RWPE1 (cell line): Measurements from ENCODE around the gene SPAG16.
A peak's percentile ranks its signal among the peaks of the same experiment; 100 is the strongest.

Experiments
- CTCF ChIA-PET: fragments of 350-600 bp; sonication (Branson Sonifier 250); formaldehyde crosslinking; extraction: SDS; loops from one replicate; lab custom pipeline; 2021; lab: Yijun Ruan, JAX
- POLR2A ChIA-PET: fragments of 400-600 bp; formaldehyde crosslinking; extraction: SDS; loops from one replicate; lab custom pipeline; 2020; ENCODE audit warnings: antibody characterized with exemption; ENCODE audit not compliant: low non-redundant PET; lab: Yijun Ruan, JAX
- DNase-seq: peaks from one replicate; pipeline ENCODE4 v3.0.0; 2012; ENCODE audit warnings: low spot score
- H3K27ac ChIP-seq: fragments of 450-650 bp; 2 replicates; pipeline ENCODE4 v1.5.1; 2017
- TF ChIP-seq, protein P1 (sequence below): fragments of 450-650 bp; conservative IDR thresholded peaks from 2 replicates; pipeline ENCODE4 v1.5.1; 2017; ENCODE audit warnings: low read depth, mild to moderate bottlenecking

SPAG16 gene

DNA sequence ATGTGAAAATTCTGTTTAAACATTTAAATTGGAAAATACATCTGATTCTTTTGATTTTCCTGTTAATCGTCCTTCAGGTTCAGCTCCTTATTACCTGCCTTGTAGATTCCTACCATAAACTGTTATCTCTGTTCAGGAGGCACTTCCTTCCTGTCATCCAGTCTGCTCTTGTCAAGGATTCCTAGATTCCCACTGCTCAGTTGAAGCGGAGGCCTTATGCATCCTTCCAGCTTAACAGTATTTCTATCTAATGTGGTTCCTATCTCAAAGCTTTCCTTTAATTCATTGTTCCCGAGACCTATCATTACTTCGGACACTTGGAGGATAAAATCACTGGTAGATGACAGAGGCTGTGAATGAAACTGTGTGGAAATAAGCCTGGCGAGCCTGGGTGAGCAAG lies 12.0 kb downstream of the SPAG16 start:
- CTCF ChIA-PET = interaction anchor here (0.6 kb wide), 1 partner anchor 92 kb away, joined by 3 read pairs; no protein-coding TSS in a partner anchor
- POLR2A ChIA-PET = no interaction called here
- TF ChIP-seq, protein P1, sequence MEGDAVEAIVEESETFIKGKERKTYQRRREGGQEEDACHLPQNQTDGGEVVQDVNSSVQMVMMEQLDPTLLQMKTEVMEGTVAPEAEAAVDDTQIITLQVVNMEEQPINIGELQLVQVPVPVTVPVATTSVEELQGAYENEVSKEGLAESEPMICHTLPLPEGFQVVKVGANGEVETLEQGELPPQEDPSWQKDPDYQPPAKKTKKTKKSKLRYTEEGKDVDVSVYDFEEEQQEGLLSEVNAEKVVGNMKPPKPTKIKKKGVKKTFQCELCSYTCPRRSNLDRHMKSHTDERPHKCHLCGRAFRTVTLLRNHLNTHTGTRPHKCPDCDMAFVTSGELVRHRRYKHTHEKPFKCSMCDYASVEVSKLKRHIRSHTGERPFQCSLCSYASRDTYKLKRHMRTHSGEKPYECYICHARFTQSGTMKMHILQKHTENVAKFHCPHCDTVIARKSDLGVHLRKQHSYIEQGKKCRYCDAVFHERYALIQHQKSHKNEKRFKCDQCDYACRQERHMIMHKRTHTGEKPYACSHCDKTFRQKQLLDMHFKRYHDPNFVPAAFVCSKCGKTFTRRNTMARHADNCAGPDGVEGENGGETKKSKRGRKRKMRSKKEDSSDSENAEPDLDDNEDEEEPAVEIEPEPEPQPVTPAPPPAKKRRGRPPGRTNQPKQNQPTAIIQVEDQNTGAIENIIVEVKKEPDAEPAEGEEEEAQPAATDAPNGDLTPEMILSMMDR = no peak
- DNase-seq = no peak
- H3K27ac ChIP-seq = no peak overlapping the region

DNA sequence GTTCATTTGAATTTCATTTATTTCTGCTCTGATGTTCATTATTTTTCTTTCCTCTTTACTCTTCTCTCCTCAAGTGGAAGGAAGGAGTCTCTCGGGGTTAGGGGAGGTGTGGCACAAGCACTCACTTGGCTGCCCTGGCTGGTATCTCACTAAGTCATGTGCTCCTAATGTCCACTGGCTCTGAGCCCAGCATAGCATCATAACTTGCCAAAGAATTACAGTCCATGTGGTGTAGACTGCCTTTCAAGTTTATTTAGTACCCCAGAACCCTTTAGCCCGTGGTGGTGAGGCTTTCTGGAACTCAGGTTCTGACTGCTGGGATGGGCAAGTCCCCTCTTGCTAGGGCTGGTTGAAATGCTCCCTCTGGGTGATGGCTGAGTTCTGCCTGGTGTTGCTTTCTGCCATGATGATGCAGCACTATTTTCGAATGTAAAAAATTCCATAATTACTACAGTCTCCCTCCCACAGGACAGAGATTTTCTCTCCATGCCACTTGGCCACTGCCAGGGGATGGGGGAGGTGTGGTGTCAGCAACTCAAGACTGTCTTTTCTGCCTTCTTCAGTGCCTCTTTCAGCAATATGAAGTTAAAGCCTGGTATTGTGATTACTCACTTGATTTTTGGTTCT lies 22.2 kb downstream of the SPAG16 start:
- peak overlapping the region; percentile 70 for H3K27ac ChIP-seq
- POLR2A ChIA-PET = no interaction called here
- DNase-seq = no peak
- TF ChIP-seq, protein P1 = no peak
- CTCF ChIA-PET = no interaction called here

DNA sequence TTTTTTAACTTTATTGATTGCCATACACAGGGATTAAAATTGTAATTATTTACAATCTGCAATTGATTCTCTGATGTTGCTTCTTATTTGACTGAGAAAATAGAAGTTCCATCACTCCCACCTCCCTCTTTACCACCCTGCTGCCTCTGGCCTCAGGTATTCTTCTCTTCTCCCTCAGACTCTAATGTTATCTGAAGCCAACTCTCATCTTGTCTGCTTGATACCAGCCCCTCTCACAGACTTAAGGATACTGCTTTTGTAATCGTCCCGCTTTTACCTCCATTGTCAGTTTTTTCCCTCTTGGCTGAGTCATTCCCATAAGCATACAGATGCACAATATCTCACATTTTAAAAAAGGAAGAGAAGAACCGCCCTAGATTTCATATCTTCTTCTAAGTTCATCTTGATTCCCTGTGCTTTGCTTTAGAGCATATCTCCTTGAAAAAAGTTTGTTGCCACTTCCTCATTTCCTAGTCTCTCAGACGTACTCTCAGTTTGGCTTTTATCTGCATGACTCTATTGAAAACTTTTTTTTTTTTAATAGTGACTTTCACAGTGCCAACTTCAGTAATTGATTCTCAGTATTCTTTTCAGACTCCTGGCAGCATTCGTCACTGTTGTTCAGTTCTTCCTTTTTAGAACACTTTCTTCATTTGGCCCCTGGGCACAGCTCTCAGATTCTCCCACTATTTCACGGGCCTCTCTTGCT lies 31.1 kb downstream of the SPAG16 start:
- no peak for DNase-seq
- CTCF ChIA-PET = no interaction called here
- POLR2A ChIA-PET = no interaction called here
- no peak overlapping the region for H3K27ac ChIP-seq
- TF ChIP-seq, protein P1 = no peak

- POLR2A ChIA-PET = no interaction called here
- no peak overlapping the region for H3K27ac ChIP-seq
- TF ChIP-seq, protein P1 = no peak
- no peak for DNase-seq
- CTCF ChIA-PET = no interaction called here
Observed at GRCh38 chr2:213316001-213316735, 31.9 kb downstream of the SPAG16 start.

- H3K27ac ChIP-seq = no peak overlapping the region
- ChIA-PET CTCF (no interaction called here), POLR2A (interaction anchor here (0.6 kb wide), 1 partner anchor 1023 kb away, joined by 4 read pairs; no protein-coding TSS in a partner anchor)
- DNase-seq = no peak
- TF ChIP-seq, protein P1 = no peak
Observed at GRCh38 chr2:213317929-213318328, 33.7 kb downstream of the SPAG16 start.

DNA sequence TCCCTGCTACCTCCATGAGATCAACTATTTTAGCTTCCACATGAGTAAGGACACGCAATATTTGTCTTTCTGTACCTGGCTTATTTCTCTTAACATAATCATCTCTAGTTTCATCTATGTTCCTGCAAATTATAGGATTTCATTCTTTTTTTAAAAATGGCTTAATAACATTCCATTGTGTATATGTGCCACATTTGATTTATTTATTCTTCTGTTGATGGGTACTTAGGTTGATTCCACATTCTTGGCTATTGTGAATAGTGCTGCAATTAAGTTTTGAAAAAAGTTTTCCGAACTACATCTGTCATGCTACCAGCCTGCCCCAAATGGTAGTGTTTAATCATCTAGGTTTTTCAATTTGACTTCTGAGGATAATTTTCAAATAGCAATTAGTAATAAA lies 36.3 kb downstream of the SPAG16 start:
- ChIA-PET CTCF (no interaction called here), POLR2A (no interaction called here)
- TF ChIP-seq, protein P1 = no peak
- DNase-seq = no peak
- H3K27ac ChIP-seq = no peak overlapping the region
